OCI-LY3 (cell line): ENCODE results near the gene WHRN.

Experiments
- H2AFZ ChIP-seq: fragments of 200-600, 300-600 bp; shearing (Covaris generic); 2 replicates; pipeline ENCODE4 v1.6.0; 2014; ENCODE audit warnings: antibody characterized with exemption, low read depth, low read length
- H3K27ac ChIP-seq: fragments of 200-600, 300-600 bp; sonication (generic); 2 replicates; pipeline ENCODE4 v1.5.1; 2014; ENCODE audit warnings: mild to moderate bottlenecking, low read length, moderate library complexity, mixed read lengths
- H3K27me3 ChIP-seq: fragments of 200-600, 300-600 bp; sonication (generic); 2 replicates; pipeline ENCODE4 v1.6.1; 2014; ENCODE audit warnings: low read depth, low read length, mixed read lengths
- H3K36me3 ChIP-seq: fragments of 200-600, 300-600 bp; sonication (generic); replicated peaks from 2 replicates; pipeline ENCODE3; 2014; ENCODE audit warnings: low read depth, low read length, mixed read lengths
- H3K4me1 ChIP-seq: fragments of 300-600, 200-600 bp; sonication (generic); 2 replicates; pipeline ENCODE4 v1.6.1; 2014; ENCODE audit warnings: low read length, mixed read lengths
- H3K4me2 ChIP-seq: fragments of 200-600, 300-600 bp; sonication (generic); 2 replicates; pipeline ENCODE4 v1.6.1; 2014; ENCODE audit warnings: low read length, mixed read lengths
- H3K4me3 ChIP-seq: fragments of 300-600, 200-600 bp; sonication (generic); 2 replicates; pipeline ENCODE4 v1.5.1; 2014; ENCODE audit warnings: antibody characterized with exemption, mild to moderate bottlenecking, low read length, moderate library complexity
- H3K79me2 ChIP-seq: fragments of 300-600, 200-600 bp; shearing (Covaris generic); 2 replicates; pipeline ENCODE4 v1.6.1; 2014; ENCODE audit warnings: mild to moderate bottlenecking, low read length, mixed read lengths
- H3K9ac ChIP-seq: fragments of 300-600, 200-600 bp; shearing (Covaris generic); 2 replicates; pipeline ENCODE4 v1.6.0; 2014; ENCODE audit warnings: mild to moderate bottlenecking, low read length, moderate library complexity
- H3K9me3 ChIP-seq: fragments of 200-600, 300-600 bp; shearing (Covaris generic); 2 replicates; pipeline ENCODE4 v1.6.1; 2014; ENCODE audit warnings: low read length, mixed read lengths; ENCODE audit not compliant: insufficient read depth
- H4K20me1 ChIP-seq: fragments of 200-600, 300-600 bp; sonication (generic); 2 replicates; pipeline ENCODE4 v1.6.1; 2016; ENCODE audit warnings: low read length, mixed read lengths; ENCODE audit not compliant: insufficient read depth
- CTCF ChIP-seq: fragments of 200-600, 300-600 bp; sonication (generic); IDR thresholded peaks from 2 replicates; pipeline ENCODE4 v1.5.1; 2014; ENCODE audit warnings: antibody characterized with exemption, low read length, low read depth
- EZH2phosphoT487 ChIP-seq: fragments of 200-600 bp; shearing (Covaris generic); IDR thresholded peaks from 2 replicates; pipeline ENCODE4 v1.6.1; 2018; ENCODE audit warnings: antibody characterized with exemption, mixed run types, low read depth

The WHRN gene

GRCh38 chr9:114362394-114362793, 142.9 kb downstream of the WHRN start:
- Histone ChIP-seq H3K27me3 (no peaks in the 10 kb centered on the region), H3K9ac (no peak overlapping the region), H3K4me1 (peaks cover 30% of the 10 kb centered on the region), H3K27ac (no peak overlapping the region), H4K20me1 (no peaks in the 10 kb centered on the region), H3K9me3 (no peaks in the 10 kb centered on the region), H3K4me3 (no peak overlapping the region), H3K36me3 (peaks cover 92% of the 10 kb centered on the region), H3K79me2 (peaks cover 44% of the 10 kb centered on the region), H2AFZ (no peak overlapping the region), H3K4me2 (no peak overlapping the region)
- no peak for TF ChIP-seq CTCF
- TF ChIP-seq EZH2phosphoT487 = no peak

- no peaks in the 10 kb centered on the region for H3K27me3 ChIP-seq
- no peak overlapping the region for H3K4me2 ChIP-seq
- H3K36me3 ChIP-seq = peaks cover 94% of the 10 kb centered on the region
These were observed 143.7 kb downstream of the WHRN start for GRCh38 chr9:114361542-114361941.

GRCh38 chr9:114359801-114360200, 145.5 kb downstream of the WHRN start:
- Histone ChIP-seq H3K27me3 (no peaks in the 10 kb centered on the region), H3K4me3 (no peak overlapping the region), H3K79me2 (peaks cover 30% of the 10 kb centered on the region), H3K4me1 (peaks cover 5% of the 10 kb centered on the region), H3K9ac (no peak overlapping the region), H3K27ac (no peak overlapping the region), H4K20me1 (no peaks in the 10 kb centered on the region), H3K4me2 (no peak overlapping the region), H2AFZ (no peak overlapping the region), H3K9me3 (no peaks in the 10 kb centered on the region), H3K36me3 (peaks cover 92% of the 10 kb centered on the region)
- TF ChIP-seq EZH2phosphoT487 (no peak), CTCF (no peak)

More at GRCh38 chr9:114361542-114361941, 143.7 kb downstream of the WHRN start:
- TF ChIP-seq CTCF (no peak), EZH2phosphoT487 (no peak)
- Histone ChIP-seq H4K20me1 (no peaks in the 10 kb centered on the region), H3K79me2 (peaks cover 45% of the 10 kb centered on the region), H3K4me1 (peaks cover 21% of the 10 kb centered on the region), H3K9me3 (no peaks in the 10 kb centered on the region), H3K9ac (no peak overlapping the region), H3K4me3 (no peak overlapping the region), H2AFZ (no peak overlapping the region), H3K27ac (no peak overlapping the region)

- Histone ChIP-seq H2AFZ (no peak overlapping the region), H3K27me3 (no peaks in the 10 kb centered on the region), H3K36me3 (peaks cover 79% of the 10 kb centered on the region), H3K4me2 (no peak overlapping the region), H3K9me3 (no peaks in the 10 kb centered on the region), H3K27ac (no peak overlapping the region), H3K9ac (no peak overlapping the region), H3K4me3 (no peak overlapping the region), H3K4me1 (no peaks in the 10 kb centered on the region), H4K20me1 (no peaks in the 10 kb centered on the region), H3K79me2 (peaks cover 17% of the 10 kb centered on the region)
- TF ChIP-seq EZH2phosphoT487 (no peak), CTCF (no peak)
These were observed 147.4 kb downstream of the WHRN start for GRCh38 chr9:114357911-114358328.
